GM12865 (cell line): ENCODE data around the gene PANK4.

Experiments
- DNase-seq: peaks from one replicate; pipeline ENCODE4 v3.0.0; 2010; ENCODE audit warnings: low read depth
- H3K4me3 ChIP-seq: 2 replicates; pipeline ENCODE4 v1.5.1; 2011; ENCODE audit warnings: mild to moderate bottlenecking, low read depth, low read length, control low read depth
- TF ChIP-seq, protein P1 (sequence below): IDR thresholded peaks from 2 replicates; pipeline ENCODE4 v1.5.1; 2011; ENCODE audit warnings: low read length, control low read depth, low read depth, inconsistent platforms; ENCODE audit not compliant: insufficient read depth; ENCODE audit errors: missing control alignments

The PANK4 gene

DNA sequence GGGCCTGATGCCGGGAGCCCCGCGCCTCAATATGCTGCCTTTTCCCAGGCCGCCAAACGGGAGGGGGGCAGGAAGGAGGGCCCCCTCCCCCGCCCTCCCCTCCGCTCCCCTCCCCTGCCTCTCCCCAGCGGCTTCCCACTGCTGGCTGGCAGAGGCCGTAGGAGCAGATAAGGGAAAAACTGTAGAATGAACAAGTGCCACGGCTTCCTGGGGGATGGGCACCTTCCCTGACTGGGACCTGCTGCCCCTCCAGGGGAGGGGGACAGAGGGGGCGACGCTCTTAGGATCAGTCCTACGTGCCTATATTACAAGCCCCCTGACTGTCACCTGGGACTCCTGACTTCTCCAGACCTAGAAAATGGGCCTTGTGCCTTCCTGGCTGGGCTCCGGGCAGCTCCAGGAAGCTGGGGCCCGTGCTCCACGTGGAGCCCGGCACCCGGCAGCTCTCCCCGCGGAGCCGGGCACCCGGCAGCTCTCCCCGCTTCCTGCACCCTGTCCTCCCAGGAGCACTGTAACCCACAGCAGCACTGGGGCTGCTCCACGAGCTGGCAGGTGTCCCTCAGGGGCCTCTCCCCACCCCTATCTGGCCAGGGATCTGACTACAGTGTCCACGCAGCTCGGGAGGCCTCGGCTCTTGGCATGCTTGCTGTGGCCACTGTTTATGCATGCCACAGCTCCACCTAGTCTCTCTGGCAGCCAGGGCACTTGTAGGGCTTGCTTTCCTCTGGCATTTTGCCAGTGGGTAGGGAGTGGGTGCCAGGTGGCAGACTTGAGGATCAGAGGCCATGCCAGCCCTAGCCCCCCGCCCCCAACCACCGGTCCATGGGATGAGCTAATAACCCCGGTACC, 4.3 kb upstream of the PANK4 start:
- DNase-seq: no peak
- no peak overlapping the region for H3K4me3 ChIP-seq
- TF ChIP-seq, protein P1, sequence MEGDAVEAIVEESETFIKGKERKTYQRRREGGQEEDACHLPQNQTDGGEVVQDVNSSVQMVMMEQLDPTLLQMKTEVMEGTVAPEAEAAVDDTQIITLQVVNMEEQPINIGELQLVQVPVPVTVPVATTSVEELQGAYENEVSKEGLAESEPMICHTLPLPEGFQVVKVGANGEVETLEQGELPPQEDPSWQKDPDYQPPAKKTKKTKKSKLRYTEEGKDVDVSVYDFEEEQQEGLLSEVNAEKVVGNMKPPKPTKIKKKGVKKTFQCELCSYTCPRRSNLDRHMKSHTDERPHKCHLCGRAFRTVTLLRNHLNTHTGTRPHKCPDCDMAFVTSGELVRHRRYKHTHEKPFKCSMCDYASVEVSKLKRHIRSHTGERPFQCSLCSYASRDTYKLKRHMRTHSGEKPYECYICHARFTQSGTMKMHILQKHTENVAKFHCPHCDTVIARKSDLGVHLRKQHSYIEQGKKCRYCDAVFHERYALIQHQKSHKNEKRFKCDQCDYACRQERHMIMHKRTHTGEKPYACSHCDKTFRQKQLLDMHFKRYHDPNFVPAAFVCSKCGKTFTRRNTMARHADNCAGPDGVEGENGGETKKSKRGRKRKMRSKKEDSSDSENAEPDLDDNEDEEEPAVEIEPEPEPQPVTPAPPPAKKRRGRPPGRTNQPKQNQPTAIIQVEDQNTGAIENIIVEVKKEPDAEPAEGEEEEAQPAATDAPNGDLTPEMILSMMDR: no peak

DNA sequence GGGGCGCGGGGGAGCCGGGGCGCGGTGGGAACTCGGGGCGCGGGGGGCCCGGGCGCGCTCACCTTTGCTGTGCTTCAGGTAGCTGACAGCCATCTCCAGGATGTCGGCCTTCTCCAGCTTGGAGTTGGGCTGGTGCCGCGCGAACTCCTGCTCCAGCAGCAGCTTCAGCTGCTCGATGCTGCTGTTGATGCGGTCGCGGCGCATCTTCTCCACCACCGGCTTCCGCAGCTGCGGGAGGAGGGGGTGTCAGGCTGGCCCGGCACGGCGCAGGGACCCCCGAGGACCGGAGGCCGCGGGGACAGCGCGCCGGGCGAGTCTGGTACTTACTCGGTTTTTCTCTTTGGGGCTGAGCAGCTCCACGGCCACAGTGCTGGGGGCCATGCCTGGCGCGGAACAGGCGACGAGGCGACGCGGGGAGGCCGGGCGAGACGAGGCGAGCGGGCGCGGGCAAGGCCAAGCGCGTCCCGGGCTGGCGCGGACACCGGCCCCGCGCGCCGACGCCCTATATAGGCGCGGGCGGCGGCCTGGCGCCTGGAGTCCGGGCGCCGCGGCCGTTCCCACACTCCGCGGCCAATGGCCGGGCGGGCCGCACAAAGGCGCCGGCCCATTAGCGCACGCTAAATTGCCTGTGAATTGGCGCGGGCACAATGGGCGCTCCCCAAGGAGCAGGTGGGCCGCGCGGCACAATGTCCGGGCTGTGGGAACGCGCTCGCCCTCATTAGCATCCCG, 3.6 kb upstream of the PANK4 start, which contains the start of gene HES5:
Gene HES5 (minus strand): TSS at position 480 of the 729 bp plus-strand sequence. CDS start 99 bp downstream, at position 381.
- H3K4me3 ChIP-seq: no peak within 1 kb of the TSS
- no peak for DNase-seq
- TF ChIP-seq, protein P1: no peak

DNA sequence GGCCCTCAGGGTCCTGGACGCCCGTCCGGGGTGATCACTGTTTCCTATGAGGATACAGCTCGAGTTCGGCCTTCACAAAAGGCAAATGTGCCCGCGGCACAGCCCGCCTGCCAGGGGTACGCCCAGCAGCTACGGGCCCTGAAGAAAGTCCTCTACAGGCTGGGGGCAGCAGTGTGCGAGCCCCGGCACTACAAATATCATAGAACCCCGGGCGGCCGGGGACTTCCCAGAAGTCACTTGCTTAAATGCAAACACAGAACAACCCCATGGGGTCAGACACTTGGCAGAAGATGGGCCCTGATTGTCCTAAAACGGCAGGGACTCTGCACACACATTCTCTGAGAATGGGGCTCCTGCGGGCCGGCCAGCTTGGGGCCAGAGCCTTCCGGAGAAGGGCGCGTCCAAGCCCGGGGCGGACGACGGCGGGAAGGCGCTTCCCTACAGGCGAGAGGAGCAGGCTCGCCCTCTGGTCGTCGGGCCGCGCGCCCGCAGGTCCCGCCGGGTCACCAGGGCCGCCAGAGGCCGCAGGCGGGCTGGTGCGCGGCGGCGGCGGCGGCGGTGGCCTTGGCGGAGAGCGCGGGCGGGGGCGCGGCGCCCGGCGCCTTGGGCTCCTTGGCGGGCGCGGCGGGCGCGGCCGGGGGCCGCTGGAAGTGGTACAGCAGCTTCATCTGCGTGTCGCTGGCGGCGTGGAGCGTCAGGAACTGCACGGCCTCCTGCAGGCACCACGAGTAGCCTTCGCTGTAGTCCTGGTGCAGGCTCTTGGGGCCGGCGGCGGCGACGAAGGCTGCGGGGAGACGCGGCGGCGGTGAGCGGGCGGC, 2.8 kb upstream of the PANK4 start:
- TF ChIP-seq, protein P1: no peak
- DNase-seq: peak; percentile 60
- no peak overlapping the region for H3K4me3 ChIP-seq

DNA sequence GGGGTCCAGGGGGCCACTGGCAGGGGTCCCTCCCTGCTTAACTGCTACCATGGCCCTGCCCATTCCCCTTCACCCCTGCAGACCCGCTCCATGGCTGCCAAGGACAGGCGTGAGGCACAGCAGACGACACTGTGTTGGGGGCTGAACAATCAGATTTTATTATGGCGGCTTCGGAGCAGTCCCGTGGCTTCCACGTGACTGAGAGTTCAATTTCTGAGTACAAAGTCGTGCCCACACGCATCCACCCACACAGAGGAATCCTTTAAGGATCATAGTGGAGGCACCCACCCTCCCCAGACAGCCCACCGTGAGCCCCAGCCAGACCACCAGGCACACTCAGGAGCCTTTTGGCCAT, 2.2 kb upstream of the PANK4 start:
- no peak overlapping the region for H3K4me3 ChIP-seq
- DNase-seq: no peak
- TF ChIP-seq, protein P1: no peak

DNA sequence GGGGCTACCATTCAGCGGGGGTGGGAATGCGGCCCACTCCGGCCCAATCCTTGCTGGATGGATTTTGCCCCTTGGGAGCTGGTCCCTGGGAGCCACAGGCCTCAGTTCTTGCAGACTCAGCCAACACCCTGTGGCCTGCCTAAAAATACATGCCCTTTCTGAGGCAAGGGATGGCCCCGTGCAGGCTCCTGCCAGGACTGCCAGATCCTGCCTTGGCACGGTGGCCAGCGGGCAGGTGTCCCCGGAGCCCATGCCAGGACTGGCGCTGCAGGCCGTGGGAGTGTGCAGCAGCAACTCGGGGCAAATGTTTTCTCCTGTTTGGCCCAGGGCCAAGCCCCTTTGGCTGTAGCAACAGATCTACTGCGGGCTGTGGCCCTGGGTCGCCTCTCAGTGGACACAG, 1.6 kb upstream of the PANK4 start:
- H3K4me3 ChIP-seq: no peak overlapping the region
- no peak for DNase-seq
- TF ChIP-seq, protein P1: no peak

DNA sequence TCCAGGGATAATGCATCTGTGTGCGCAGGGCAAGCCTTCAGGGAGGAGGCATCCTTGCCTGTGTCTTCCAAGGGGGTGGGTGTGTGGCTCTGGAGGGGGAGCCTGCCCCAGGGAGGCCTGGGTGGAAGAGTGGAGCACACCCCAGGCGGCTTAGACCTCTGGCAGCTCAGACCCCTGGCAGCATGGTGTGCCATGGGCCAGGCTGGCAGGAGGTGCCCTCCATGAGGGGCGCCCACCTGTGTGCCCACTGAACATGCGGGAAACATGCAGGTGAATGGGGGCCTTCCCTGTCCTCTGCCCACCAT, 1.1 kb upstream of the PANK4 start:
- DNase-seq: no peak
- no peak overlapping the region for H3K4me3 ChIP-seq
- TF ChIP-seq, protein P1: no peak
